Suppressor macrophage treated with lipopolysaccharide for 1 hour (primary cell): Measurements from ENCODE around the gene TULP3.

Experiments used
- DNase-seq, 3 donors: peaks; one replicate each; pipeline ENCODE4 v3.0.0-alpha.2; 2020 to 2022

TULP3 gene

DNA sequence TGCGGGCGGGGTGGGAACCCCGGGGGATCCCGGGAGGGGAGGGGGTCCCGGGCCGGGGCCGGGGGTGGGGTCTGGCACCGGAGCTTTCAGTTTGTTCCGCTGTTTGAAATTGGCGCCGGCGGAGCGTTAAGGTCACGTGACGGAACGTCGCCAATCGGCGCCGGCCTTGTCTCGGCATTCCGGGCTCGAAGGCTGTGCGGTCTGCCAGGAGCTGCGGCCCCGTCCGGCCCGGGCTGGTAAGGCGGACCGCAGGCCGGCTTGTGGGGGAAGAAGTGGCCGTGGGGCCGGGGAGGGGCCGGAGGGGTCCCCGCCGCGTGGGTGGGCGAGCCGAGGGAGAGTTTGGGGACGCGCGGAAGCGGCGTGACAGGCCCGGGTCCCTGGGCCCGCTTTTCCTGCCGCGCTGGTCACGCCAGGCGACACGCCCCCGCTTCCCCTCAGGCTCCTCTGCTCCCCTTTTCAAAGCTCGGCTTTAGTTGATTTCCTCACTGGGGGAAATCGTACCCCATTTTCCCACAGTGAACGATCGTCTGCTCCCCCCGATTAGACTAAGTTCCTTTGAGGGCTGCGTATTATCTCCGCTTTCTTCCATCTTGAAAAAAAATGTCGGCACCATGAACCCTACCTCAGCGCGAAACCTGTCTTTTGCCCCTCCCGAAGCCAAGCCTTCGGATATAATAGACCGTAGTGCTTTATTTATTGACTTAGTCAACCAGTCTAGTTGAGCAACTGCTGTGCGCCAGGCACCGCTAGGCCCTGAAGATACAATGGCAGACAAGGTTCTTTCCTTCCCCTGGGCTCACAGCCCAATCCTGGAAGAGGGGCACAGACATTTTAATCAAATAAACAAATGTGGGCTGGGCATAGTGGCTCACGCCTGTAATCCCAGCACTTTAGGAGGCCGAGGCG, 13.4 kb upstream of the TULP3 start, which contains the start of the genes FOXM1 and RHNO1:
FOXM1 (minus strand) TSS at position 128 of the 906 bp plus-strand sequence. CDS start 2,696 bp downstream, outside the sequence.
RHNO1 (plus strand) TSS at position 177 of the 906 bp plus-strand sequence. CDS start 8,144 bp downstream, outside the sequence.
- peak; percentile 90 to 96 (median 94) for DNase-seq

DNA sequence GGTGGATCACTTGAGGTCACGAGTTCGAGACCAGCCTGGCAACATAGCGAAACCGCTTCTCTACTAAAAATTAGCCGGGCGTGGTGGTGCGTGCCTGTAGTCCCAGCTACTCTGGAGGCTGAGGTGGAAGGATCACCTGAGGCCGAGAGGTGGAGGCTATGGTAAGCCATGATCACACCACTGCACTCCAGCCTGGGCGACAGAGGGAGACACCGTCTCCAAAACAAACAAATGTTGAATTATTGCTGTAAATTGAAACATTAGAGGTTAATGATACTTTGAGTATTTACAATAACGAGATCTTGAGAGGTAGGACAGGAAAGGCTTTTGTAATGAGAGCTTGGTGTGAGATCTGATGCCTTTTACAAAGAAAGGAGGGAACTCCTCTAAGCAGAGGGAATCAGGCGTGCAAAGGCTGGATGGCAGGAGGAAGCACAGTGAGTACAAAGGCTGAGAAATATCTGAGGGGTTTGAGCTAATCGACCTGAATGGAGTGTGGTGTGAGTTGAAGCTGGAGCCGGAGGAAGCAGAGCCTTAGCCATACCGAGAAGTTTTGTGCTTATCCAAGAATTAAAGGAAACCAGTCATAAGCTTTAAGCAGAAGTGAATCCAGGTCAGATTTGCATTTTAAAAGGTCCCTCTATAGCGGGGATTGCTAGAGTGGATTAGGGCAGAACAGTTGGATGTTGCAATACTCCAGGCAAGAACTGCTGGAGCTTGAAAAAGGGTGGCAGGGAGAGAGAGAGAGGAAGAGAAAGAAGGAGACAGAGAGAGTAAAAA, 12.5 kb upstream of the TULP3 start:
- DNase-seq: peak; percentile 81 to 93 (median 92)

DNA sequence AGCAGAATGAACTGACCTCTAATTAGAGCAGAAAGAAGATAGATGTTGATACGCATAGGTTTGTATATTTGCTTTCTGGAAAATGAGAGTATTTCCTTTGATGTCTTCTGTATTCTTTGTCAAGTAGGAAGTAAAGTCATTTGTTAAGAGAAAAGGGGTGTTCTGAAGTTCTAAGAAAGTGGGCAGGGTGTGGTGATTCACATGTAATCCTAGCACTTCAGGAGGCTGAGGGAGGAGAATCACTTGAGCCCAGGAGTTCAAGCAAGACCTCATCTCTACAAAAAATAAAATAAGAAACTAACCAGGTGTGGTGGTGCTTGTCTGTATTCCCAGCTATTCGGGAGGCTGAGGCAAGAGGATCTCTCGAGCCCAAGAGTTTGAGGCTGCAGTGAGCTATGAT, 10.8 kb upstream of the TULP3 start:
- peak in 2 of 3 donors; percentile 11 to 20 for DNase-seq

DNA sequence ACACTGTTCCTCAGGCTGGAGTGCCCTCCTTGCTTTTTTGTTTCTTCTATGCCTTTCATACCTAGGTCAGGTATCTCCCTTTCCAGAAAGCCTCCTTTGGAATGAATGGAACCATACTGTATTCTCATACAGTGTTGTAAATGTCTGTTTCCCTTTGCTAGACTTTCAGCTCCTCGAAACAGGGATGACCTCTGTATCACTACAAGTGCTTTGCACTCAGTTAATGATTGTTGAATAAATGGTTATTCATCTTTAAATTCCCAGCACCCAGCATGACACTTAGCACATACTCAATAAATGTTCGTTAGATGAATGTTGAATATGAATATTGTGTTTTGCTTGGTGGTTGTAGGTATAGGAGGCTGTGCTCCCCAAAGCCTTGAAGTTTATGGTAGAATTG, 5.9 kb upstream of the TULP3 start:
- no peak for DNase-seq

DNA sequence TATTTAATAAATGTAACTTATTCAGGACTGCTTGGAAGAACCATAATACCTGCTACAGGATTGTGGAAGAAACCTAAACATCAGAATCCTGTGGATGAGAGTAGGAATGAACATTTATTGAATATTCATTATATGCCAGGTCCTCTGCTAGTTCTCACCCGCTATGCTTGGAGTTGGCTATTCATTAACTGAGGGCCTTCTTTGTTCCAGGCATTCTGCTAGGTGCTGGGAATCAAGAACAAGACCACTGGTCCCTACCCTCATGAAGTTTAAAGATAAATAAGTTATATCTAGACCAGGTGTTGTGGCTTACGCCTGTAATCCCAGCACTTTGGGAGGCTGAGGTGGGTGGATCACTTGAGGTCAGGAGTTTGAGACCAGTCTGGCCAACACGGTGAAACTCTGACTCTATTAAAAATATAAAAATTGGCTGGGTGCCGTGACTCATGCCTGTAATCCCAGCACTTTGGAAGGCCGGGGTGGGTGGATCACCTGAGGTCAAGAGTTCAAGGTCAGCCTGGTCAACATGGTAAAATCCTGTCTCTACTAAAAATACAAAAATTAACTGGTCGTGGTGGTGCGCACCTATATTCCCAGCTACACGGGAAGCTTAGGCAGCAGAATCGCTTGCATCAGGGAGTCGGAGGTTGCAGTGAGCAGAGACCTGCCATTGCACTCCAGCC, 3.8 kb upstream of the TULP3 start:
- no peak for DNase-seq

DNA sequence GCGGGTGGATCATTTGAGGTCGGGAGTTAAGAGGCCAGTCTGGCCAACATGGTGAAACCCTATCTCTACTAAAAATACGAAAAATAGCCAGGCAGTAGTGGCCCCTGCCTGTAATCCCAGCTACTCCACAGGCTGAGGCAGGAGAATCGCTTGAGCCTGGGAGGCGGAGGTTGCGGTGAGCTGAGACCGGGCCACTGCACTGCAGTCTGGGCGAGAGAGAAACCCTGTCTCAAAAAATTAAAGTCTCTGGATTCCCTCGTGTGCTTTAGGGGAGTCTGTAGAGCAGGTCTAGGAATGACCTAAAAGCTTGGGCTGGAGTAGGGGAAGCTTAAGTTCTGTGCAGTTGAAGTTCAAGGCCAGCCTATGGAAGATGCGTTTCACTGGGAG, 697 bp upstream of the TULP3 start:
- no peak for DNase-seq

DNA sequence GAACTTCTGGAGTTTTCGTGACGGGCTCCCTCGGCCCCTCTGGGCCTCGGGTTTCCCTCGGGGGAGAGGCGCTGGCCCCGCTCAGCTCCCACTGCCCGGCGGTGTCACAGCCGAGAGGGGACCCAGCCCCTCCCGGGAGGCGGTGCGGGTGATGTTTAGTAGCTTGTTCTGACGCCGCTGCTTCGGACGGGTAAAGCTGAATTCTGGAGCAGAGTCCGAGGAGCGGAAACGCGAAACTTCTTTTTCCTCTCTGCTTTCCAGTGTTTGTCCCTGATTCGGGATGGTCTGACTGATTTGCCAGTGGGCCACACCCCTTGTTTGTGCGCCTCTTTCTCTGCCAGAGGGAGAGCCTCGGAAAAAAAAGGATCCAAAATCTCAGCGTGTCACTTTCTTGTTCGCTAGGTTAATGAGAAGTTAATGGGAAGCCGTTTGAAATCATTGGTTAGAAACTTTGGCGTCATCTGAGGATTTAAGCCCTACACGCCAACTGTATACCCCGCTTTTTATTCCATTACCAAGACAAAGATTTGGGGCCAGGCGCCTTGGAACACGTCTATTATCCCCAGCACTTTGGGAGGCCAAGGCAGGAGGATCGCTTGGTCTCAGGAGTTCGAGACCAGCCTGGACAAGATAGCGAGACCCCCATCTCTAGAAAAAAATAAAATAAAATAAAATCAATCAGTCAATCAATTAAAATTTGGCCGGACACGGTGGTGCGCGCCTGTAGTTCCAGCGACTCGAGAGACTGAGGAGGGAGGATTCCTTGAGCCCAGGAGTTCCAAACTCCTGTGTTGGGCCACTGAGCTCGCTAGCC, 756 bp downstream of the TULP3 start:
- DNase-seq: peak; percentile 36 to 67 (median 40)

DNA sequence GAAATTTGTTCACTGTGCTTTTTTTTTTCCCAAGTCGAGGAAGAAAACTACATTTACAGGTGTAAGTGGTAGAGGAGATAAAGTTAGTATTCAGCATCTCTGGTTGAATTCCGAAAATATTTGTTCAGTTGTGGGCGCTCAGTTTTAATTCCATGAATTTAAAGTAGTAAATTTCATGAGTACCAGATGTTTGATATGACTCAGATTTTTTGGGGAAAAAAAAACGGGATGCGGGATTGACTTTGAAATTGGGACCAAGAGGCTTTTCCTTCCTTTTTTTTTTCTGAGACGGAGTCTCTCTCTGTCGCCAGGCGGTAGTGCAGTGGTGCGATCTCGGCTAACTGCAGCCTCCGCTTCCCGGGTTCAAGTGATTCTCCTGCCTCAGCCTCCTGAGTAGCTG, 1.6 kb downstream of the TULP3 start:
- no peak for DNase-seq

DNA sequence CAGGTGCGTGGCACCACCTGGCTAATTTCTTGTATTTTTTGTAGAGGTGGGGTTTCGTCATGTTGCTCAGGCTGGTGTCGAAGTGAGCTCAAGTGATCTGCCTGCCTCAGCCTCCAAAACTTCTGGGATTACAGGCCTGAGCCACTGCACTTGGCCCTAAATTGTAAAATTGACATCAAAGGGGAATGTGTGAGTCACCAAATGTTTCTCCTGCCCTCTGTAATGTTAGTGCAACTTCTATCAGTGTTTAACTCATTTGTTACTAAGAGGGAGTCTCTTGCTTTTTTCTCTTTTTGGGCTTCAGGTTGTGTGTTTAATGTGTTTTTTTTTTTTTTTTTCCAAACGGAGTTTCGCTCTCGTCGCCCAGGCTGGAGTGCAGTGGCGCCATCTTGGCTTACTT, 2.3 kb downstream of the TULP3 start:
- DNase-seq: peak in 1 of 3 donors; percentile 22

DNA sequence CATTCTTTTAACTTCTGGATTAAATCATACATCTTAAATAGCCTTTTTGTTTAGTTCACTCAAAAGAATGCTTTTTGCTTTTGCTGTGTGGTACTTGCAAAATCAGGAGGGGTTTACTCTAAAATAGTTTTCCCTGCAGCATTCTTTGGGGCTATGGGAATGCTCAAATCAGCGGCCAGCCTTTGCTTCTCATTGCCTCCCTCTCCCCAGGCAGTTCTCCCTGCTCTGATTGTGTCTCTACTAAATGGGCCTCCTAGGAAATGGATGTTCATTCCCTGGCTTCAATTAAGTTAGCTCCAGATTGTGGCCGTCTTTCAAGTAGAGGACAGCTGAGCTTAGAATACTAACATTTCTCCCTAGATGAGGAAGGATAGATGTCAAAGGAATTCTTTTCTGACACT, 4.4 kb downstream of the TULP3 start:
- no peak for DNase-seq

DNA sequence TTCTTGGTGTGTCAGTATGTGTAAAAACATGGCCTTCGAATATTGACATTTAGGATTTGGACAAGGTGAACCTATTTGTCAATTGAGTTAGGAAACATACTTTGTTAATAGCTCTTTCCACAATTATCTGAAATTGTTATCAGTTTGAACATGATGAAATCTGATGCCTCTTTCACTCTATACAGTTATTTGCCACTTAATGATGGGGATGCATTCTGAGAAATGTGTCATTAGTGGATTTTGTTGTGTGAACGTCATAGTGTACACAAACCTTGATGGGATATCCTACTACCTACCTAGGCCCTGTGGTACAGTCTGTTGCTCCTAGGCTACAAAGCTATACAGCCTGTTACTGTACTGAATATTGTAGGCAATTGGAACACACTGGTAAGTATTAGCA, 4.8 kb downstream of the TULP3 start:
- DNase-seq: no peak

DNA sequence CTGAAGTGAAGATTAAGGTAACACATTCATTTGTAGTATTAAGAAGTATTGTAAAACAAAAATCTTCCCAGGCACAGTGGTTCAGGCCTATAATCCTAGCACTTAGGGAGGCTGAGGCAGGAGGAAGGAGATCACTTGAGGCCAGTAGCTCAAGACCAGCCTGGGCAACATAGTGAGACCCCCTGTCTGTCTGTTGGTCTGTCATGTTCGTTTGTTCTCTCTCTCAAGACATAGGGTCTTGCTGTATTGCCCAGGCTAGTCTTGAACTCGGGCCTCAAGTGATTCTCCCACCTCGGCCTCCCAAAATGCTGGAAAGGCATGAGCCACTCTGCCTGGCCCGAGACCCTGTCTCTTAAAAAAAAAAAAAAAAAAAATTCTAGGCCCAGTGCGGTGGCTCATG, 6.7 kb downstream of the TULP3 start:
- no peak for DNase-seq

DNA sequence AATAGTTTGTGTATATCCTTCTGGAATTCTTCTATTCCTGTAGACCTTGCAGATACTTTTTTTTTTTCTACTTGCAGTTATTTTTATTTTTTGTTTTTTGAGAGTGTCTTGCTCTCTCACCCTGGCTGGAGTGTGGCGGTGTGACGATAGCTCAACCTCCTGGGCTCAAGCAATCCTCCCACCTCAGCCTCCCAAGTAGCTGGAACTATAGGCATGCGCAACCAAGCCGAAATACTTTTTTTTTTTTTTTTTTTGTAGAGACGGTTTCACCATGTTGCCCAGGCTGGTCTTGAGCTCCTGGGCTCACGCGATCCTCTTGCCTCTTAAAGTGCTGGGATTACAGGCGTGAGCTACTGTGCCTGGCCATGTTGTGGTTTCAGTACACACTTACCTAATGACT, 10.0 kb downstream of the TULP3 start:
- DNase-seq: no peak

DNA sequence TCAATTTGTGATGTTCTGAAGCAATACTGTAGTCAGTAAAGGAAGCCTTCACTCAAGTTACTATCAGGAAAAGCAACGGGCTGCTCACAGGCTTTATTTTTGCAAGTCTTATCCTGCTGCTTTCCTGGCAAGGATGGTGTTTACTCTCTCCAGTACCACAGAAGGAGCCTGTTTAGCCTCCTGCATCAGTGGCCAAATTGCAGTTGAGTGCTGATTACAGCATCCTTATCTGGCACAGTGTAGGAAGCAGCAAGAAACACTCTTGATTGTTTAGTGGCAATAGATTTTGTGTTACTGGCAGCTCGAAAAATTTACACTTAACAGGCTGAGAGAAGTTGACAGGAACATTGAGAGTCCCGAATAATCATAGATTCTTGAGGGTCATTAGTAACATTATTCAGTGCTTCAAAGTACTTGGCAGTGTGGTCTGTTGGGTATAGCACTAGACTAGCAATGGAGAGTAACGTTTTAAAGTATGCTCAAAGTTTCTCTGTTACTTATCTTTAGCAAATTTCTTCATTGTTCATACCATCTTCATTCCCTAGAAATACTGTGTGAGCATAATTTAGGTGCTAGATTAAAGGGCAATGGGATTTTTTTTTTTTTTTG, 11.7 kb downstream of the TULP3 start:
- no peak for DNase-seq

DNA sequence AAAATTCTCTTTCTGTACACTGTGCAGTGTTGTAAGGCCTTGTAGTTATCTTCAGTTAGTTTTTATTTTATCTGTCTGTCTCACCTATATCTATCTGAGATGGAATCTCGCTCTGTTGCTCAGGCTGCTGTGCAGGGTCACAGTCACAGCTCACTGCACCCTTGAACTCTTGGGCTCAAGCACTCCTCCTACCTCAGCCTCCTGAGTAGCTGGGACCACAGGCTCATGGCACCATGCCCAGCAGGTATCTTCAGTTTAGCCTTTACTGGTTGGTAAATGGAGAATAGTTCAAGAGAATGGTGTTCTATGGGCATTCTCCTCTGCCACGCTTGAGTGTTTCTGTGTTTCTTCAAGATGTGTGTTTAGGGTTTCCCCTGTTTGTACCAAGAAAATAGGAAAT, 13.6 kb downstream of the TULP3 start:
- no peak for DNase-seq

DNA sequence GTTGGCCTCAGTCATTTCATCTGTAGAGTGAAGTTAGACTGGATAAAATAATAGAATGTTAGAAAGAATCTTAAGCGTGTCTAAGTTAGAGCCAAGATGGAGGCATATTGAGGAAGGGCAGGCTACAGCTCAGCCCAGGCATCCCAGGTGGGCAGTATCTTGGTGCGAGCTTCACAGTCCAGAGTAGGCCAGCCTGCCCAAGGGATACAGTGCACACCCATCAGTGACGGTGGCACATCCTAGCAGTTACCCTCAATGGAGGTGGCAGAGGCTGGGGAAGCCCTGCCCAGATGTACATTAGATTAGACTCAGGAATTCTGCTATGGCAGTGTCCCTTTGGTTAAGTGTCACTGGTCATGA, 21.5 kb downstream of the TULP3 start:
- no peak for DNase-seq

DNA sequence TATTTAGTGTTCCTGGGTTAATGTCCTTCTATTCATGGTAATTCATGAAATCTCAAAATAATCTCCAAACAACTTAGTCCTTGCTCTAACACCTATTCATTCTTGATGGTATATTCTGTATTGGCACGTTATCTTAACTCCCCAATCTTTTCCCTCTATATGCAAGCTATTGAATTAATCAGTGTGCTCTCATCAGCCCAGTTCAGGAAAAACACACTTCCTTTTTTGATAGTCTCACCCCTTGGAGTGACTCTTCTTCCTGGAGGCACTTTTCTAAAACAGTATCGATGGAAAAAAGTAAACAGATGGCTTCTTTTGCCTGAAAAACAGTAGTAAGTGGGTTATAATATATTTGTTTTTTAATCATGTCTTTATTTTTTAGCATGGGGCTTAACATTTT, 28.6 kb downstream of the TULP3 start:
- peak in 1 of 3 donors; percentile 4 for DNase-seq

DNA sequence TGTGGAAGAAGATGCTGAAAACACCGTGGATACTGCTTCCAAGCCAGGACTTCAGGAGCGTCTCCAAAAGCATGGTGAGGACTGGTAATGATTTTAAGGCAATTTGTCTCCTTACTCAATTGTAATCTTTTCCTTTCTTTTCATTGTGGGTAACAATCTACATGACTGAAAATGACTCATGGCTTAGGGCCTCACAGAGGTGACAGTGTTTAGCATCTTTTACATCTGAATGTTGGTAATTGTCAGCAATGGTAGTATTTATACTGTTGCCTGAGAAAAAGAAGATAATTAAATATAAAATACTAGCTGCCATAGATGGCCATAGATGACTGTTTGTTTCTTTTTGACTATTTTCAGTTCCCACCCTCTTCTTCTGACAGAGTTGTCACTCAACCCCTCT, 31.6 kb downstream of the TULP3 start:
- DNase-seq: no peak

DNA sequence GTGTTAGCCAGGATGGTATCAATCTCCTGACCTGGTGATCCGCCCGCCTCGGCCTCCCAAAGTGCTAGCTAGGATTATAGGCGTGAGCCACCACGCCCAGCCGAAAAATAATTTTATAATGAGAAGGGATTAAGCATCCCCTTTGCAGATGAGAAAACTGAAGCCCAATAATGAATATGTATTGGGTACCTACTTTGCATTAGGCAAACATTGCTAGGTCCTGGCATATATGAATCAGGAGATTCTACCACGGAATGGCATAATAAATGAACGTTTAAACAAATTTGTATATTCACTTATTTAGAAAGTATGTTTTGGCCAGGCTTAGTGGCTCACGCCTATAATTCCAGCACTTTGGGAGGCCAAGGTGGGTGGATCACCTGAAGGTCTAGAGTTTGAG, 32.4 kb downstream of the TULP3 start:
- no peak for DNase-seq

DNA sequence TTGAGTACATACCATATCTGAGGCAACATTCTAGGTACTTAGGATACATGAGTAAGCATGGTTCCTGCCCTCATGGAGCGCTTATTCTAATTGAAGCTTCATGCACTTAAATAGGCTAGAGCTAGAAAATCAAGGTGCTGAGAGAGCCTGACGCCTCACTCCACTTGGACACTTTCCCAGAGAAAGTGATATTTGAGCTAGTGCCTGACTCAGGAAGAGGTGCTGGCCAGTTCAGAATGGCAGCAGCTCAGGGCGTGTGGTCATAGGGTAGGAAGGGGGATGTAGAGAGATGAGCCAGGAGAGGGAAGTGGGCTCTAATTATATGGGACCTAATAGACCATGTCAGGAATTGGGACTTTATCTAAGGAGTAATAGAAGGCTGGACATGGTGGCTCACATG, 33.3 kb downstream of the TULP3 start:
- no peak for DNase-seq

DNA sequence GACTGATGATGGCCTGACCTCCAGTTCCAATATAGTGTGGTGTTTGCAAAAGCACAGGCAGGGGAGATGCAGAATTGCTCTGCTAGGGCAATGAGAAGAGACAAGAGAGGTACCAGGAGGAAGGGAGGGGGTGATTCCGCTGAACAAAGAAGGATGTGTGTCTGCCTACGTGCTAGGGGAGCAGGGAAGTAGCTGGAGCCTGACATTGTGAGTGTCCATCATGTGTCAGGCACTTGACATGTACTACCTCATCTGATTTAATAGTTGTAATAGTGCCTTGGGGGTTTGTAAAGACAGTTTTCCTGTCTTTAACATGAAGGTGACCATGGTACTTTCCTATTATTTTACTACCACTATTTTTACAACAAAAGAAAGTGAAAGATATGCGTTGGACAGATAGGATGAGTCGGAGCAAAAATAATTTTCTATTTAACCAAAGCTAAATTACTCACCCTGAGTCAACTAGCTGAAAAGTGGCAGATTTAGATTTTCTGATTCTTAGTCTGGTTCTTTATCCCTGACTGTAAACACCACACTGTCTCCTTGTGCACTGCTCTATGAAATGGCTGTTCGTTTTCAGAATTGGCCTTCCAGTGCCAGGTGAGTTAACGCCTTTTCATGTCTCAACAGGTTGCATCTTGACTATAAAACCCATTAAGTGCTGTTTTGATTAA, 34.8 kb downstream of the TULP3 start:
- DNase-seq: peak in 2 of 3 donors; percentile 1 to 18
